OCI-LY1 (cell line): ENCODE data around the gene CERK.

Experiments used
- H2AFZ ChIP-seq: fragments of 200-600 bp; sonication (generic), shearing (Covaris generic); 2 replicates; pipeline ENCODE4 v1.6.0; 2014; ENCODE audit warnings: antibody characterized with exemption, mild to moderate bottlenecking, low read length
- H3F3A ChIP-seq: fragments of 200-600 bp; sonication (generic), shearing (Covaris generic); 2 replicates; pipeline ENCODE4 v1.6.0; 2014; ENCODE audit warnings: mild to moderate bottlenecking, antibody characterized with exemption, low read length, moderate library complexity; ENCODE audit not compliant: insufficient read depth
- H3K27ac ChIP-seq: fragments of 200-600 bp; sonication (generic); 2 replicates; pipeline ENCODE4 v1.5.1; 2014; ENCODE audit warnings: low read length, mixed run types, mild to moderate bottlenecking, low read depth; ENCODE audit not compliant: poor library complexity, severe bottlenecking
- H3K27me3 ChIP-seq: fragments of 200-600 bp; sonication (generic); 2 replicates; pipeline ENCODE4 v1.6.0; 2014; ENCODE audit warnings: antibody characterized with exemption, mild to moderate bottlenecking, low read length, moderate library complexity; ENCODE audit not compliant: insufficient read depth
- H3K36me3 ChIP-seq: fragments of 200-600 bp; sonication (generic); 2 replicates; pipeline ENCODE4 v1.6.1; 2014; ENCODE audit warnings: mild to moderate bottlenecking, antibody characterized with exemption, low read length, moderate library complexity, mixed read lengths; ENCODE audit not compliant: insufficient read depth
- H3K4me1 ChIP-seq: fragments of 200-600 bp; sonication (generic); 2 replicates; pipeline ENCODE4 v1.5.1; 2014; ENCODE audit warnings: mild to moderate bottlenecking, low read length, moderate library complexity; ENCODE audit not compliant: insufficient read depth, severe bottlenecking
- H3K4me2 ChIP-seq: fragments of 200-600 bp; sonication (generic), shearing (Covaris generic); 2 replicates; pipeline ENCODE4 v1.6.1; 2014; ENCODE audit warnings: low read length
- H3K4me3 ChIP-seq: fragments of 200-600 bp; sonication (generic); 2 replicates; pipeline ENCODE4 v1.5.1; 2014; ENCODE audit warnings: low read length, low read depth, mild to moderate bottlenecking, mixed read lengths; ENCODE audit not compliant: poor library complexity, severe bottlenecking
- H3K79me2 ChIP-seq: fragments of 200-600 bp; shearing (Covaris generic); 2 replicates; pipeline ENCODE4 v1.6.1; 2016; ENCODE audit warnings: mixed run types, low read length, mixed read lengths; ENCODE audit not compliant: insufficient read depth
- H3K9ac ChIP-seq: fragments of 200-600 bp; sonication (generic), shearing (Covaris generic); 2 replicates; pipeline ENCODE4 v1.6.1; 2014; ENCODE audit warnings: mild to moderate bottlenecking, low read length, mixed read lengths
- H3K9me2 ChIP-seq: fragments of 200-600 bp; sonication (generic), shearing (Covaris generic); 2 replicates; pipeline ENCODE4 v1.6.1; 2014; ENCODE audit warnings: low read depth, mild to moderate bottlenecking, low read length, mixed read lengths
- H3K9me3 ChIP-seq: fragments of 200-600 bp; shearing (Covaris generic); 2 replicates; pipeline ENCODE4 v1.6.1; 2014; ENCODE audit warnings: low read length, mixed read lengths
- H4K20me1 ChIP-seq: fragments of 200-600 bp; sonication (generic), shearing (Covaris generic); 2 replicates; pipeline ENCODE4 v1.6.0; 2016; ENCODE audit warnings: mild to moderate bottlenecking, low read length; ENCODE audit not compliant: insufficient read depth
- EZH2 ChIP-seq: fragments of 200-600 bp; sonication (generic), shearing (Covaris generic); IDR thresholded peaks from 2 replicates; pipeline ENCODE4 v1.8.0; 2017; ENCODE audit warnings: borderline replicate concordance, mixed run types, mild to moderate bottlenecking, antibody characterized with exemption, low read length, moderate library complexity, mixed read lengths
- TF ChIP-seq, protein P1 (sequence below): fragments of 200-600 bp; sonication (generic), shearing (Covaris generic); IDR thresholded peaks from 2 replicates; pipeline ENCODE4 v1.5.1; 2017; ENCODE audit warnings: mild to moderate bottlenecking, antibody characterized with exemption, low read length, moderate library complexity, mixed read lengths

CERK gene

DNA sequence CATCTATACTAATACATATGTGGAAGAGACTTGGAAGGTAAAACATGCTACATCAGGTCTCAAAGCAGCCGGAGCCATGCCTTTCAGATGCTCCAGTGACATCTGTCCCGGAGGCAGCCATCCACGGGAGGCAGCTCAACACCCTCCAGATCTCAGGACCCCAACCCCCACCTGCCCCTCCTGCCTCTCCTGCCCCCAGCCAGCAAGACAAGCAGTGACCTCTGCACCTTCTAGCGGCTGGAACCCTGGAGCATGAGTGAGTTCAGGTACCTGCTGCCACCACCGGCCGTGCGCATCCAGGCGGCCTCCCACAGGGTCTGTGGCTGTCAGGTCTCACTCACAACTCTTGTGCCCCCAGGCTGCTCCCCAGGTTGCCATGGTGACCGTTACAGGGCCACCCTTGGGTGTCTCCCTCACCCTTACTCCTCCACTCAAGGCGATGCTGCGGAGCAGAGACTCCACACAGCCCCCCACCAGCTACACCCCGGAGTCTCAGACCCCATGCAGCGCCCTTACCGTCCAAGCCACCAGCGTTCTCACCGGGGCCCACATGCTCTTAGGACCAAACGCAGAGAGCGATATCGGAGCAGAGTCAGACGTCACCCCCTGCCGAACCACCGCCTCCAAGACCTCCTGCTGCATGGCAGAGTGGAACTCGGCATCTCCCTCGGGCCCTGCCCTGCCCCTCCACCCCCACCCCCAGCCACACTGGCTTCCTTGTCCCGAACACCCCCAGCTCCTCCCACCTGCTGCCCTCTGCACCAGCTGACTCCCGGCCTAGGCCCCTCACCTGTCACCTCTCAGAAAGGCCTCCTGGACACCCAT is 34.7 kb downstream of the CERK start:
- TF ChIP-seq, protein P1, sequence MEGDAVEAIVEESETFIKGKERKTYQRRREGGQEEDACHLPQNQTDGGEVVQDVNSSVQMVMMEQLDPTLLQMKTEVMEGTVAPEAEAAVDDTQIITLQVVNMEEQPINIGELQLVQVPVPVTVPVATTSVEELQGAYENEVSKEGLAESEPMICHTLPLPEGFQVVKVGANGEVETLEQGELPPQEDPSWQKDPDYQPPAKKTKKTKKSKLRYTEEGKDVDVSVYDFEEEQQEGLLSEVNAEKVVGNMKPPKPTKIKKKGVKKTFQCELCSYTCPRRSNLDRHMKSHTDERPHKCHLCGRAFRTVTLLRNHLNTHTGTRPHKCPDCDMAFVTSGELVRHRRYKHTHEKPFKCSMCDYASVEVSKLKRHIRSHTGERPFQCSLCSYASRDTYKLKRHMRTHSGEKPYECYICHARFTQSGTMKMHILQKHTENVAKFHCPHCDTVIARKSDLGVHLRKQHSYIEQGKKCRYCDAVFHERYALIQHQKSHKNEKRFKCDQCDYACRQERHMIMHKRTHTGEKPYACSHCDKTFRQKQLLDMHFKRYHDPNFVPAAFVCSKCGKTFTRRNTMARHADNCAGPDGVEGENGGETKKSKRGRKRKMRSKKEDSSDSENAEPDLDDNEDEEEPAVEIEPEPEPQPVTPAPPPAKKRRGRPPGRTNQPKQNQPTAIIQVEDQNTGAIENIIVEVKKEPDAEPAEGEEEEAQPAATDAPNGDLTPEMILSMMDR = no peak
- TF ChIP-seq EZH2 = no peak
- Histone ChIP-seq H2AFZ (no peak overlapping the region), H3K4me2 (peak overlapping the region; percentile 55), H3K9me2 (no peaks in the 10 kb centered on the region), H3K4me1 (peaks cover 28% of the 10 kb centered on the region), H3K27me3 (no peaks in the 10 kb centered on the region), H3K27ac (peak overlapping the region; percentile 65), H3F3A (no peaks in the 10 kb centered on the region), H3K9me3 (no peaks in the 10 kb centered on the region), H3K4me3 (peak overlapping the region; percentile 8), H4K20me1 (no peaks in the 10 kb centered on the region), H3K9ac (no peak overlapping the region; the same call in 1 of the 2 replicates), H3K36me3 (peaks cover 75% of the 10 kb centered on the region), H3K79me2 (no peaks in the 10 kb centered on the region)

DNA sequence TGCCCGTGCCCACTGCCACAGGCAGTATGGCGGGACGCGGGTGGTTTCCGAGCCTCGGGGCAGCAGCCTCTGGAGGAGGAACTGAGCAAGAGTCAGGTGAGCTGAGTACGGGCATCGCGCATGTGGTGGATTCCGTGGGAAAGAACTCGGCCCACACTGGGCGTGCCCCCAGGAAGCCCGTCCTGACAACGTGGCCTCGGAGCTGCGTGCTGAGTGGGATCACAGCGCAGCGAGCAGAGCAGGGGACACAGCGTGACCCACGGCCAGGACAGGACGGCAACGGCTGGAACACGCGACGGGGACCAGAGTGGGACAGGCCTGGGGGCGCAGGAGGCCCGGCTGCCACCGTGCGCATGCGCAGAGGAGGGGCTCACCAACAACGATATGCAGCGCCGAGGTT is 36.8 kb downstream of the CERK start:
- Histone ChIP-seq H3K79me2 (no peaks in the 10 kb centered on the region), H3K27ac (no peak overlapping the region), H3F3A (no peaks in the 10 kb centered on the region; the same call in 1 of the 2 replicates), H3K27me3 (no peaks in the 10 kb centered on the region), H3K36me3 (peaks cover 75% of the 10 kb centered on the region), H3K4me2 (no peak overlapping the region), H4K20me1 (no peaks in the 10 kb centered on the region), H3K9me2 (no peaks in the 10 kb centered on the region), H3K4me1 (peaks cover 28% of the 10 kb centered on the region), H2AFZ (no peak overlapping the region), H3K4me3 (no peak overlapping the region), H3K9me3 (no peaks in the 10 kb centered on the region), H3K9ac (no peak overlapping the region)
- no peak for TF ChIP-seq EZH2
- TF ChIP-seq, protein P1 = no peak

DNA sequence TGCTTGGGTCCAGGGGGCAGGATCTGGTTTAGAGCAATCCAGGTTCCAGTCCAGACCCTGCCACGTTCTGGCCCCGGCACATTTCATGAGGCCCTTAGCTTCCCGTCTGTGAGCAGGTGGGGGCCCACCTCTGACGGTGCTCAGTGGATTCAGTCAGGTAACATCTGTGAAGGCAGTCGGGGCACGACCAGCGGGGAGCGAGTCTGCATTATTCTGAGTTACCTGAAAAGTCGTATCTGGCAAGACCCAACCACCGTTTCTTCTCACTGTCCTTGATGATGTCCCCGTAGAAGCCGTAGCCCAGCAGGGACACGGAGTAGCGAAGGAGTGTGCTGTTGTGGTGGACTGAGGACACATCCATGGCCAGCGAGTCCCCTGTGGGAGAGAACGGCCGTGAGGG is 39.0 kb downstream of the CERK start:
- Histone ChIP-seq H3K4me2 (no peak overlapping the region), H3F3A (no peaks in the 10 kb centered on the region; the same call in 1 of the 2 replicates), H4K20me1 (no peaks in the 10 kb centered on the region), H3K9me2 (no peaks in the 10 kb centered on the region), H3K9me3 (no peaks in the 10 kb centered on the region), H3K9ac (no peak overlapping the region), H3K27ac (no peak overlapping the region), H3K27me3 (no peaks in the 10 kb centered on the region), H3K79me2 (no peaks in the 10 kb centered on the region), H3K4me3 (no peak overlapping the region), H2AFZ (no peak overlapping the region), H3K4me1 (peaks cover 20% of the 10 kb centered on the region), H3K36me3 (peaks cover 79% of the 10 kb centered on the region)
- TF ChIP-seq, protein P1 = no peak
- no peak for TF ChIP-seq EZH2
